ENCODE measurements around the gene SERPIND1.
"Not testable (repeated sequence)": the region's sequence is repeated elsewhere in the genome, so short reads cannot be mapped to it uniquely, and the experiment has no call there.

The SERPIND1 gene

DNA sequence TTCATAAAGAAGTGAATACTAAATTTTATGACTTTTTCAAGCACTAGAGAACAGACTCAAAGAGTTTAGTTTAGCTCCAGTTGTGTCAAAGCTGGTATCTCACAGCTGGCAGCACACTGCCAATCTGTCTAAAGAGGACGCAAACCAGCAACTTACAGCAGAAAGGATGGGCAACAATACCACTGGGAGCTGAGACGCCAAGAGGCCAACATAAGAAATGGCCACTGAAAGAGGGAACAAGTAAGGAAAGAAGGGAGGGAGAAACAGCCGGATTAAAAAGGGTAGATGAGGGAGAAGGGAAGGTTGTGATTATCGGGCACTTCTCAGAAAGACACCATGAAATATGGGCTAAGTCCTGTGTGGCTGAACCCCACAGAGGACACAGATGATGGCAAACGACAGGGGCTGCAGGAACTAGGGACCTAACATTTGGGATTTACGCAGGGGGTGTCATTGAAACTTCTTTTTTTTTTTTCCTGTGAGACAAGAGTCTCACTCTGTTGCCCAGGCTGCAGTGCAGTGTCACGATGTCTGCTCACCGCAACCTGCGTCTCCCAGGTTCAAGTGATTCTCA, 41.7 kb downstream of the SERPIND1 start:
- CTCF ChIA-PET: no interaction called here
- Mint-ChIP-seq H3K27me3 (no peaks in the 10 kb centered on the region), H3K9me3 (no peaks in the 10 kb centered on the region), H3K27ac (peak overlapping the region; percentile 33), H3K36me3 (peaks cover 55% of the 10 kb centered on the region), H3K4me1 (peaks cover 14% of the 10 kb centered on the region), H3K4me3 (no peak overlapping the region)
- DNase-seq: no peak

GRCh38 chr22:20816559-20816958, 42.6 kb downstream of the SERPIND1 start:
- CTCF ChIA-PET: no interaction called here
- H3K4me3 Mint-ChIP-seq: no peak overlapping the region
- peaks cover 4% of the 10 kb centered on the region for H3K4me1 Mint-ChIP-seq
- peaks cover 50% of the 10 kb centered on the region for H3K36me3 Mint-ChIP-seq
- no peaks in the 10 kb centered on the region for H3K9me3 Mint-ChIP-seq
- no peak overlapping the region for H3K27ac Mint-ChIP-seq
- no peak for DNase-seq
- H3K27me3 Mint-ChIP-seq: no peaks in the 10 kb centered on the region

DNA sequence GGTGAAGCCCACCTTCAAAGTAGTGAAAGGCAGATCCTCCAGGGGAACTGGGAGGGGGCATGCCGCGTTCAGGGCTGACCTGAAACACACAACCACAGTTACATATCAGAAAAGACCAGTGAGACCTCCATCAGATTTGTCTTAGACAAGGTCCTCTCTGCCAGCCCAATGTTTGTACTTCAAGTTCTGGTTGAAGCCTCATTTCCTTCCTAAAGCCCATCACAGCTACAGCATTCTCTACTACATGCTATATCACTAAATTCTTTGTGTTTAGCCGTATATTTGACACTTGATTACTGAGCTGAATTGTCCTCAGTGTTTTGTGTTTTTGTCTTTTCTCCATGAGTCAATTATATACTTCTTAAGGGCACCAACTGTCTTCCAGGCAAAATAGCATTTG, 44.6 kb downstream of the SERPIND1 start:
- H3K27me3 Mint-ChIP-seq: no peaks in the 10 kb centered on the region
- DNase-seq: no peak
- CTCF ChIA-PET: interaction anchor here (1.2 kb wide), 1 partner anchor 15 kb away, joined by 3 read pairs; no protein-coding TSS in a partner anchor
- peaks cover 2% of the 10 kb centered on the region for H3K4me1 Mint-ChIP-seq
- no peaks in the 10 kb centered on the region for H3K9me3 Mint-ChIP-seq
- no peak overlapping the region for H3K27ac Mint-ChIP-seq
- H3K36me3 Mint-ChIP-seq: peaks cover 40% of the 10 kb centered on the region
- no peak overlapping the region for H3K4me3 Mint-ChIP-seq

GRCh38 chr22:20819471-20819870, 45.6 kb downstream of the SERPIND1 start:
- peaks cover 43% of the 10 kb centered on the region for H3K36me3 Mint-ChIP-seq
- CTCF ChIA-PET: no interaction called here

GRCh38 chr22:20821717-20822239, 47.9 kb downstream of the SERPIND1 start:
- H3K4me3 Mint-ChIP-seq, DNase-seq, H3K27ac Mint-ChIP-seq, H3K4me1 Mint-ChIP-seq, H3K9me3 Mint-ChIP-seq, H3K27me3 Mint-ChIP-seq: not testable (repeated sequence)
- peaks cover 43% of the 10 kb centered on the region for H3K36me3 Mint-ChIP-seq
- CTCF ChIA-PET: interaction anchor here (1.6 kb wide), 1 partner anchor 38 kb away, joined by 3 read pairs; no protein-coding TSS in a partner anchor

More at GRCh38 chr22:20819471-20819870, 45.6 kb downstream of the SERPIND1 start:
- Mint-ChIP-seq H3K4me3 (no peak overlapping the region), H3K27ac (no peak overlapping the region), H3K27me3 (no peaks in the 10 kb centered on the region), H3K9me3 (no peaks in the 10 kb centered on the region), H3K4me1 (no peaks in the 10 kb centered on the region)
- DNase-seq: no peak

DNA sequence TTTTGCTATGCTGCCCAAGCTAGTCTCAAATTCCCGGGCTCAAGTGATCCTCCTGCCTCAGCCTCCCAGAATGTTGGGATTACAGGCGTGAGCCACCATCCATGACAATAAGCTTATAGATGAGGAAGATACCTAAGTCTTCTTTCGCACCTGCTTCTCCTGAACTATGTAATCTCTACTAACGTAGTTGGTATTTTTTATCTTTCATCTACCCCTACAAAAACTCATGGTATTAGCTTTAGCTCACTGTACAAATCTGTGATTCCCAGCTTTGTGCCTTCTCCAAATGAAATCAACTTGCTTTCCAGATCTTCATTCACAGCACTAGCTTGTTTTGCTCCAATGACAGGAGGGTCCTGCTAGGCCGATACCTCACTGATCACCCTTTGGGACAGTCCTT, 48.3 kb downstream of the SERPIND1 start:
- CTCF ChIA-PET: interaction anchor here (1.6 kb wide), 1 partner anchor 38 kb away, joined by 3 read pairs; no protein-coding TSS in a partner anchor
- Mint-ChIP-seq H3K27me3 (no peaks in the 10 kb centered on the region), H3K9me3 (no peaks in the 10 kb centered on the region), H3K36me3 (peaks cover 43% of the 10 kb centered on the region), H3K4me3 (no peak overlapping the region), H3K27ac (no peak overlapping the region), H3K4me1 (no peaks in the 10 kb centered on the region)
- no peak for DNase-seq

- no peak for DNase-seq
- H3K27ac Mint-ChIP-seq: no peak overlapping the region
- H3K9me3 Mint-ChIP-seq: no peaks in the 10 kb centered on the region
- no peak overlapping the region for H3K4me3 Mint-ChIP-seq
- H3K36me3 Mint-ChIP-seq: peaks cover 45% of the 10 kb centered on the region
- H3K4me1 Mint-ChIP-seq: no peaks in the 10 kb centered on the region
- no peaks in the 10 kb centered on the region for H3K27me3 Mint-ChIP-seq
- CTCF ChIA-PET: interaction anchor here (1.6 kb wide), 1 partner anchor 39 kb away, joined by 3 read pairs; no protein-coding TSS in a partner anchor
Observed at GRCh38 chr22:20823264-20823663, 49.4 kb downstream of the SERPIND1 start.

DNA sequence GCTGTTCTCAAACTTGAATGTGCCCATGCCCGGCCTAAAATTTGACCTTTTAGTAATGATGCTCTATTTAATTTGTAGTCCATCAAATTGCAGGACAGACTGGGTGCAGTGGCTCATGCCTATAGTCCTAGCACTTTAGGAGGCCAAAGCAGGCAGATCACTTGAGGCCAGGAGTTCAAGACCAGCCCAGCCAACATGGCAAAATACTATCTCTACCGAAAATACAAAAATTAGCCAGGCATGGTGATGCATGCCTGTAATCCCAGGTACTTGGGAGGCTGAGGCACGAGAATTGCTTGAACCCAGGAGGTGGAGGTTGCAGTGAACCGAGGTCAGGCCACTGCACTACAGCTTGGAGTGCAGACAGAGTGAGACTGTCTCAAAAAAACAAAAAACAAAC, 51.3 kb downstream of the SERPIND1 start:
- CTCF ChIA-PET, H3K4me3 Mint-ChIP-seq, H3K27ac Mint-ChIP-seq, H3K27me3 Mint-ChIP-seq, H3K4me1 Mint-ChIP-seq, H3K9me3 Mint-ChIP-seq, DNase-seq: not testable (repeated sequence)
- peaks cover 46% of the 10 kb centered on the region for H3K36me3 Mint-ChIP-seq

GRCh38 chr22:20825624-20826023, 51.7 kb downstream of the SERPIND1 start:
- H3K4me3 Mint-ChIP-seq: no peak overlapping the region
- CTCF ChIA-PET: no interaction called here
- H3K27me3 Mint-ChIP-seq: no peaks in the 10 kb centered on the region
- no peak overlapping the region for H3K27ac Mint-ChIP-seq
- peaks cover 49% of the 10 kb centered on the region for H3K36me3 Mint-ChIP-seq
- H3K4me1 Mint-ChIP-seq: no peaks in the 10 kb centered on the region
- no peak for DNase-seq
- H3K9me3 Mint-ChIP-seq: no peaks in the 10 kb centered on the region

- H3K27ac Mint-ChIP-seq, DNase-seq, H3K4me1 Mint-ChIP-seq, CTCF ChIA-PET, H3K27me3 Mint-ChIP-seq, H3K4me3 Mint-ChIP-seq, H3K9me3 Mint-ChIP-seq: not testable (repeated sequence)
- H3K36me3 Mint-ChIP-seq: peaks cover 51% of the 10 kb centered on the region
Observed at GRCh38 chr22:20826373-20827152, 52.6 kb downstream of the SERPIND1 start.

DNA sequence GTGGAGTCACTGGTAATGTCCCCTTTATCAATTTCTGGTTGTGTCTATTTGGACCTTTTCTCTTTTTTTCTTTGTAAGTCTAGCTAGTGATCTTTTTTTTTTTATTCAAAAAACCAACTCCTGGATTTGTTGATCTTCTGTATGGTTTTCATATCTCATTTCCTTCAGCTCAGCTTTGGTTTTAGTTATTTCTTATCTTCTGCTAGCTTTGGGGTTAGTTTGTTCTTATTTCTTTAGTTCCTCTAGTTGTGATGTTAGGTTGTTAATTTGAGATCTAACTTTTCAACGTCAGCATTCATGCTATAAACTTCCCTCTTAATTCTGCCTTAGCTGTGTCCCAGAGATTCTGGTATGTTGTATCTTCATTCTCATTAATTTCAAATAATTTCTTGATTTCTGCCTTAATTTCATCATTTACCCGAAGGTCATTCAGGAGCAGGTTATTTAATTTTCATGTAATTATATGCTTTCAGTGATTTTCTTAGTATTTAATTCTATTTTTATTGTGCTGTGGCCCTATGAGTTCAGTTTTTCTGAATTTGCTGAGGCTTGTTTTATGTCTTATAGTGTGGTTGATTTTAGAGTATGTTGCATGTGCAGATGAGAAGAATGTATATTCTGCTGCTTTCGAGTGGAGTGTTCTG, 55.7 kb downstream of the SERPIND1 start:
- Mint-ChIP-seq H3K36me3 (peaks cover 57% of the 10 kb centered on the region), H3K4me1 (no peaks in the 10 kb centered on the region), H3K9me3 (no peaks in the 10 kb centered on the region), H3K4me3 (no peak overlapping the region), H3K27me3 (no peaks in the 10 kb centered on the region), H3K27ac (no peak overlapping the region)
- CTCF ChIA-PET: no interaction called here
- DNase-seq: no peak

- CTCF ChIA-PET: no interaction called here
- peaks cover 42% of the 10 kb centered on the region for H3K36me3 Mint-ChIP-seq
- H3K4me1 Mint-ChIP-seq: peaks cover 9% of the 10 kb centered on the region
- H3K4me3 Mint-ChIP-seq: no peak overlapping the region
- no peaks in the 10 kb centered on the region for H3K9me3 Mint-ChIP-seq
- H3K27me3 Mint-ChIP-seq: no peaks in the 10 kb centered on the region
- H3K27ac Mint-ChIP-seq: no peak overlapping the region
- no peak for DNase-seq
Observed at GRCh38 chr22:20833225-20833665, 59.3 kb downstream of the SERPIND1 start.

- Mint-ChIP-seq H3K4me1 (peaks cover 9% of the 10 kb centered on the region), H3K27ac (no peak overlapping the region), H3K27me3 (no peaks in the 10 kb centered on the region), H3K36me3 (peaks cover 38% of the 10 kb centered on the region), H3K4me3 (no peak overlapping the region), H3K9me3 (no peaks in the 10 kb centered on the region)
- DNase-seq: no peak
- CTCF ChIA-PET: no interaction called here
Observed at GRCh38 chr22:20834206-20834605, 60.3 kb downstream of the SERPIND1 start.

GRCh38 chr22:20834725-20835124, 60.8 kb downstream of the SERPIND1 start:
- DNase-seq: no peak
- Mint-ChIP-seq H3K9me3 (no peaks in the 10 kb centered on the region), H3K4me1 (peaks cover 9% of the 10 kb centered on the region), H3K27ac (no peak overlapping the region), H3K27me3 (no peaks in the 10 kb centered on the region), H3K4me3 (no peak overlapping the region), H3K36me3 (peaks cover 34% of the 10 kb centered on the region)
- CTCF ChIA-PET: no interaction called here

Data from activated naive CD4-positive, alpha-beta T cell treated with anti-CD3 and anti-CD28 coated beads, Interleukin-2, amount 10 ng/mL, durations not matched to agents 7 days and 5 days (primary cell).